GM12878 (cell line): ENCODE measurements around the gene NBEA.

ENCODE experiments used
- ATF7 ChIP-seq: fragments of 450-650 bp; IDR thresholded peaks from 2 replicates; pipeline ENCODE4 v1.6.1; 2016; ENCODE audit warnings: low read depth, mild to moderate bottlenecking
- BCLAF1 ChIP-seq: fragments of 450-650 bp; IDR thresholded peaks from 2 replicates; pipeline ENCODE4 v1.6.1; 2017; ENCODE audit warnings: antibody characterized with exemption, mild to moderate bottlenecking, moderate library complexity
- CTCF ChIP-seq, 3 experiments: IDR thresholded peaks in 2 of 3; conservative IDR thresholded peaks in 1 of 3; 2 replicates each; pipeline ENCODE4 v1.5.1; 2011; ENCODE audit warnings: low read depth in 3 of 3, low read length in 3 of 3, mild to moderate bottlenecking in 3 of 3, control low read depth in 2 of 3, moderate library complexity in 2 of 3, inconsistent platforms in 1 of 3, mixed read lengths in 1 of 3; ENCODE audit not compliant: control insufficient read depth in 2 of 3, insufficient read depth in 1 of 3; ENCODE audit errors: extremely low read depth in 1 of 3
- EZH2 ChIP-seq: IDR thresholded peaks from 2 replicates; pipeline ENCODE4 v1.6.1; 2012; ENCODE audit warnings: low read depth, mild to moderate bottlenecking, control low read depth, inconsistent platforms, low read length, borderline replicate concordance; ENCODE audit not compliant: control insufficient read depth
- LARP7 ChIP-seq: fragments of 450-650 bp; IDR thresholded peaks from 2 replicates; pipeline ENCODE4 v1.6.1; 2017; ENCODE audit warnings: mild to moderate bottlenecking
- PML ChIP-seq: IDR thresholded peaks from 2 replicates; pipeline ENCODE4 v1.6.1; 2012; ENCODE audit warnings: low read length, inconsistent platforms
- POLR2A ChIP-seq: IDR thresholded peaks from 2 replicates; pipeline ENCODE4 v1.6.1; 2011; ENCODE audit warnings: low read depth, mild to moderate bottlenecking, low read length
- POU2F2 ChIP-seq: IDR thresholded peaks from 3 replicates; pipeline ENCODE4 v1.6.1; 2011; ENCODE audit warnings: low read depth, mild to moderate bottlenecking, low read length, borderline replicate concordance
- REST ChIP-seq: IDR thresholded peaks from 2 replicates; pipeline ENCODE4 v1.6.1; 2012; ENCODE audit warnings: mild to moderate bottlenecking, low read depth, low read length
- SIN3A ChIP-seq: IDR thresholded peaks from 2 replicates; pipeline ENCODE4 v1.6.1; 2012; ENCODE audit warnings: low read depth, low read length, improper control_type of control experiment
- SUZ12 ChIP-seq: fragments of 200-600 bp; sonication (generic); IDR thresholded peaks from one replicate; pipeline ENCODE4 v1.6.1; 2018; ENCODE audit warnings: antibody characterized with exemption, mild to moderate bottlenecking; ENCODE audit not compliant: unreplicated experiment
- TAF1 ChIP-seq: IDR thresholded peaks from 2 replicates; pipeline ENCODE4 v1.6.1; 2011; ENCODE audit warnings: mild to moderate bottlenecking, low read depth, low read length, borderline replicate concordance
- ZNF384 ChIP-seq: IDR thresholded peaks from 2 replicates; pipeline ENCODE4 v1.6.1; 2012; ENCODE audit warnings: low read depth, mild to moderate bottlenecking, low read length, improper control_type of control experiment, borderline replicate concordance

GRCh38 chr13:35621989-35622388 lies 679.9 kb downstream of the NBEA start:
- TF ChIP-seq CTCF (IDR thresholded peaks at IDR 0.05 in 2 of 3, conservative IDR thresholded peaks at IDR 0.05 in 1 of 3; ENCODE audit: control insufficient read depth in 2 of 3, extremely low read depth in 1 of 3, insufficient read depth in 1 of 3, low read depth in 3 of 3, low read length in 3 of 3) (no peak), EZH2 (no peak), TAF1 (no peak), PML (no peak), LARP7 (no peak), POU2F2 (no peak), ATF7 (no peak), ZNF384 (no peak), SIN3A (no peak), POLR2A (no peak), SUZ12 (no peak), REST (no peak), BCLAF1 (no peak)
